IgD-negative memory B cell (primary cell): ENCODE measurements around the gene DERL2. TPM values are rescaled to one million over a fixed set of nuclear protein-coding genes. Genes with fewer than 3 reads are reported as not detected.
"Not testable (repeated sequence)": the region's sequence is repeated elsewhere in the genome, so short reads cannot be mapped to it uniquely, and the experiment has no call there.

ENCODE experiments used
- H3K27ac Mint-ChIP-seq, 3 donors: one replicate each; pipeline ENCODE4 v1.8.0; 2020 to 2022; ENCODE audit warnings: mild to moderate bottlenecking in 3 of 3, mixed read lengths in 3 of 3, moderate library complexity in 1 of 3
- H3K27me3 Mint-ChIP-seq: one replicate; pipeline ENCODE4 v1.8.0; 2021; ENCODE audit warnings: mixed read lengths
- H3K36me3 Mint-ChIP-seq: one replicate; pipeline ENCODE4 v1.8.0; 2020; ENCODE audit warnings: mild to moderate bottlenecking, mixed read lengths
- H3K4me1 Mint-ChIP-seq, 3 donors: one replicate each; pipeline ENCODE4 v1.8.0; 2020 to 2022; ENCODE audit warnings: mixed read lengths in 3 of 3, mild to moderate bottlenecking in 1 of 3
- H3K4me3 Mint-ChIP-seq, 4 donors: one replicate each; pipeline ENCODE4 v1.8.0; 2020 to 2022; ENCODE audit warnings: mild to moderate bottlenecking in 4 of 4, mixed read lengths in 4 of 4, moderate library complexity in 3 of 4
- H3K9me3 Mint-ChIP-seq, 3 donors: one replicate each; pipeline ENCODE4 v1.8.0; 2020 to 2021; ENCODE audit warnings: mixed read lengths in 3 of 3, mild to moderate bottlenecking in 1 of 3
- polyA plus RNA-seq: library from polyadenylated mRNA; unstranded; fragments of 300-500 nt; fragmentation: Illumina TruSeq; gene quantifications from one replicate; pipeline ENCODE4 v1.2.3, GENCODE V29; 2021

The DERL2 gene
- polyA plus RNA-seq, 1 donor from 2014 or later = 66.7 TPM

DNA sequence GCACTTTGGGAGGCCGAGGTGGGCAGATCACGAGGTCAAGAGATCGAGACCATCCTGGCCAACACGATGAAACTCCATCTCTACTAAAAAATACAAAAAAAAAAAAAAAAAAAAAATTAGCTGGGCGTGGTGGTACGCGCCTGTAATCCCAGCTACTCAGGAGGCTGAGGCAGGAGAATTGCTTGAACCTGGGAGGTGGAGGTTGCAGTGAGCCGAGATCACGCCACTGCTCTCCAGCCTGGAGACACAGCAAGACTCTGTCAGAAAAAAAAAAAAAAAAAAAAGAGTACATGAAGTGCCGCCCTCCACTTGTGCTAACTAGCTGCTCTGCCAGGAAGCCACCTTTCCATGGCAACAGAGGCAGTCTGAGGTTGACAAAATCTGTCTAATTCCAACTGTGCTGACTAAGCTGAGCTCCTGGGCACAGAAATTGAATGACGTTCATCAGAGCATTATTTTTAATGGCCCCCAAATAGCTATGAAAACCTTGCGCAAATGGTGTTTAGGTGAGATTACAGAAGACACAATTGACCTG lies 50.1 kb downstream of the DERL2 start:
- H3K36me3 Mint-ChIP-seq, H3K27me3 Mint-ChIP-seq: not testable (repeated sequence)

DNA sequence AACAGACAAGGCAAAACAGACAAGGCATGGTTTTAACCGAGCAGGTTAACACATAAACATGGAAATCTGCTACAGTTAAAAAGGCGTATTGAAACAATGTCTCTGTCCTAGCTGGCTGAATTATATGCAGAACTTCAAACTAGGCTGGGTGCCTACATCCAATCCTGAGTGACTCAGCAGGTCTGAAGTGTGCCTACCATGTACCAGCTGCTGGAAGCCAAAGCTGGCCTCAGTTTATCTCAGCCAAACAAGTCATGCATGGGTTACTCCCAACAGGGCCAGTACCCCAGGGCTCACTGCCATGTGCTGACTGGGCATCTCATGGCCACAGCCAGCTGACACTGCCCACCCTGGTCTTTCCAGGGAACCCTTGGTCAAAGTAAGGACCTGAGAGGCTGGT lies 51.0 kb downstream of the DERL2 start:
- Mint-ChIP-seq H3K4me3 (peak overlapping the region in 1 of 4 donors; percentile 73), H3K27ac (no peak overlapping the region), H3K27me3 (no peaks in the 10 kb centered on the region), H3K36me3 (peaks cover 2% of the 10 kb centered on the region), H3K4me1 (peaks cover 18 to 28% (median 28%) of the 10 kb centered on the region in 3 donors), H3K9me3 (no peaks in the 10 kb centered on the region)

More for the DNA sequence above, 50.1 kb downstream of the DERL2 start:
- H3K4me1 Mint-ChIP-seq = peaks cover 16 to 28% (median 26%) of the 10 kb centered on the region in 3 donors
- peak overlapping the region in 2 of 3 donors; percentile 10 to 67 for H3K27ac Mint-ChIP-seq
- peak overlapping the region in 1 of 4 donors; percentile 68 for H3K4me3 Mint-ChIP-seq
- H3K9me3 Mint-ChIP-seq = not testable (repeated sequence)

DNA sequence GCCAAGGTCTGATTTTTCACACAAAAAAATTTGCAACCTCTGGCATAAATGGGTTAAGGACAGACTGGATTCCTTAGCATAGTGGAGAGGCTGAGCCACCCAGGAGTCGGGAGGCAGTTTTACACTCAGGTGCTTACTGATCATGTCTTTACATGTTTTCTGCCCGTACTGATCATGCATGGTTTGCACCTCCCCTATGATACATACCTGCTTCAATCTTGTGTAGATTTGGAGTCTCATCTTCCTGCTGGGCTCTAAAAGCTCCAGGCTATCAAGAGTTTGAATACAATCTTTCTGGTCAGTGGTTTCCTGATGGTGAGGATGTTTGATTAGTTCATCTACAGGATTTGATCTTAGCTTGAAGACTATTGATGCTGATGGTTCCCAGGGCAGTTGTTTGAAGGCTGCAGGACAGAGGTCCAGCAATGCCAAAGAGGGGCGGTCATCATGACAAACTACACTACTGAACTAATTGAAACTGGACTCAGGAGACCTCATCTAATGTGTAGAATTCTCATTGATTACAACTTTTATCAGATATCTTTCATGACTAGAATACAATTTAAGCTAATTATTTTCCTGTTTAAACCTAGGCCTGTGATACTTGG lies 53.9 kb downstream of the DERL2 start:
- peak overlapping the region in 1 of 3 donors; percentile 17 for H3K27ac Mint-ChIP-seq
- H3K4me1 Mint-ChIP-seq = peaks cover 9 to 16% (median 10%) of the 10 kb centered on the region in 3 donors
- peak overlapping the region in 1 of 4 donors; percentile 18 for H3K4me3 Mint-ChIP-seq
- H3K27me3 Mint-ChIP-seq = no peaks in the 10 kb centered on the region
- peaks cover 2% of the 10 kb centered on the region for H3K36me3 Mint-ChIP-seq
- no peaks in the 10 kb centered on the region for H3K9me3 Mint-ChIP-seq

DNA sequence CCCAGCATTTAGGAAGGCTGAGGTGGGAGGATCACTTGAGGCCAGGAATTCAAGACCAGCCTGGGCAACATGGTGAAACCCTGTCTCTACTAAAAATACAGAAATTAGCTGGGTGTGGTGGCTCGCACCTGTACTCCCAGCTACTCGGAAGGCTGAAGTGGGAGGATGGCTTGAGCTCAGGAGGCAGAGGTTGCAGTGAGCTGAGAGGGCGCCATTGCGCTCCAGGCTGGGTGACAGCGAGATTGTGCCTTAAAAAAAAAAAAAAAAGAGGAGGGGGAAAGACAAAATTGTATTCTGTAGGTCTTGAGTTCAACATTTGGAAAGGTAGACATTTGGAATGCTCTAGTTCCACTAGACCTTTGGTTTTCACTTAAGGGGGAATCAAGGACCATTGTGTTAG lies 54.7 kb downstream of the DERL2 start:
- H3K27ac Mint-ChIP-seq = peak overlapping the region in 1 of 3 donors; percentile 53
- H3K4me3 Mint-ChIP-seq = peak overlapping the region in 1 of 4 donors; percentile 60
- H3K27me3 Mint-ChIP-seq, H3K9me3 Mint-ChIP-seq, H3K36me3 Mint-ChIP-seq: not testable (repeated sequence)
- peaks cover 6 to 10% (median 8%) of the 10 kb centered on the region in 3 donors for H3K4me1 Mint-ChIP-seq

DNA sequence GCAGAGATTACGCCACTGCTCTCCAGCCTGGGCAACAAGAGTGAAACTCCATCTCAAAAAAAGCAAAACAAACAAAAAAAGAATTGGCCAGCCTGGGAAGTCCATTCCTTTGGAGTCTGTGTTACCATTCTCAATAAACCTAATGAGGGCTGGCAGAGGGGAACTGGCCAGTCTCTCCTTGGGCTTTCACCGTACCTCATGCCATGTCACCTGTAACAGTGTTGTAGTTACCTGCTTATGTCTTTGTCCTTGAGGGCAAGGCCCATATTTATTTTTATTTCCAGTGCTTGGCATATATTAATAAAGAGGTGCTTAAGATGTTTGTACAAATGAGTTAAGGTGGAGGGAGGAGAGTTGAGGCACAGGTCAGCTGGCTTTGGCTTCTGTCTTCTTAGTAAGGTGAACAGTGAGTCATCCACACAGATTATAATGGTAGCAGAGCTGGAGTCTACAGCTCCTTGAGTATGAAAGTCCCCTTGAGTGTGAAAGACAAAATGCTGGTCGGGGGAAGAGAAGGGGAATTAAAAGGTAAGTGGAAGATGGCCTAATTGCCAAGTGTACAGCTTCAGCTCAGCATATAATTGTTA lies 55.5 kb downstream of the DERL2 start:
- no peaks in the 10 kb centered on the region for H3K9me3 Mint-ChIP-seq
- no peak overlapping the region for H3K4me3 Mint-ChIP-seq
- peaks cover 4 to 7% (median 4%) of the 10 kb centered on the region in 3 donors for H3K4me1 Mint-ChIP-seq
- H3K27ac Mint-ChIP-seq = no peak overlapping the region
- peaks cover 2% of the 10 kb centered on the region for H3K36me3 Mint-ChIP-seq
- no peaks in the 10 kb centered on the region for H3K27me3 Mint-ChIP-seq

DNA sequence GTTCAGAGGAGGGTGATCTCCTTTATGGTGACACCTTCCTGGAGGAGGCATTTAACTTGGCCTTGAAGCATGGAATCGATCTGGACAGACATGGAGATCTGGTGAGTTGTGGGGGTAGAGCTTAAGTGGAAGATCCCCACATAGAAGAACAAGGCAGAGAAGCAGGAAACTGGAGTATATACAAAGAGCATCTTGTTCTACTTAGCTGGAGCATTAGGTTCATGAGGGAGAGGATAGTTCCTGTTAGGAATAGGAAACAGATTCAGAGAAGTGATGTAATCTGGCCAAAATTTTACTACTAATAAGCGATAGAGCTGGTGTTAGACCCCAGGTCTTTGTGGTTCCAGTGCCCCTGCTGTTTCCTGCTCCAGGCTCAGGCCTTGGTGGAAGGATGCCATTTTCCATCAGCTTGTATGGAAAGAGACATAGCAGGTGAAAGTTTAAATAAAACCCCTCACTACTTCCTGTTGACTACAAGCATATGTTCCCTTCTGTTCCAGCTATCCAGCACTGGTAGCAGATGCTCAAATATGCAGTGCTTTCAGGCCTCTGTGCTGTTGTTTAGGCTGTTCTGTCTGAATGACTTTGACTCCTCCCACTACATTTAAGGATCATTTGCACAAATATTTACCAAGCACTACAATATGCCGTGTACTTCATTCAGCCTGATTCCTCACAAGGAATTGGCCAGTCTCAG lies 56.6 kb downstream of the DERL2 start:
- peak overlapping the region; percentile 10 to 38 (median 18) for H3K27ac Mint-ChIP-seq
- peaks cover 2% of the 10 kb centered on the region for H3K36me3 Mint-ChIP-seq
- H3K4me3 Mint-ChIP-seq = no peak overlapping the region
- H3K9me3 Mint-ChIP-seq = no peaks in the 10 kb centered on the region
- H3K27me3 Mint-ChIP-seq = no peaks in the 10 kb centered on the region
- H3K4me1 Mint-ChIP-seq = peaks cover 4 to 7% (median 4%) of the 10 kb centered on the region in 3 donors

DNA sequence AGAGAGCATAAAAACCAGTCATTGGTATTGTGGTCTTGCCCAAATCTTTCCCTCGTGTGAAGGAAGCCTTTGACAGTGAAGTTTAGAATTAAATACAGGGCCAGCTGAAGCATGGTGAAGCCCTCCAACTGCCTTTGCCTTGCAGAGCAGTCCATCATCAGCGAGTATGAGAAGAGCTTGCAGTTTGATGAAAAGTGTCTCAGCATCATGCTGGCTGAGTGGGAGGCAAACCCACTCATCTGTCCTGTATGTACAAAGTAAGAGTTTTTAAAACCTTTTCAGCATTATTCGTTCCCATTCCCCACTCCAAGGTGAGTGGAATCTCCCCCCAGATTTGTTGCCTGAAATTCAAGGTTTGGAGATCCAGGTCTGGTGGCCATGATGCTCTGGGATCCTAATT lies 60.2 kb downstream of the DERL2 start:
- no peaks in the 10 kb centered on the region for H3K9me3 Mint-ChIP-seq
- peaks cover 0 to 14% (median 8%) of the 10 kb centered on the region in 3 donors for H3K4me1 Mint-ChIP-seq
- peak overlapping the region in 1 of 4 donors; percentile 6 for H3K4me3 Mint-ChIP-seq
- H3K27ac Mint-ChIP-seq = peak overlapping the region in 1 of 3 donors; percentile 60
- no peaks in the 10 kb centered on the region for H3K36me3 Mint-ChIP-seq
- H3K27me3 Mint-ChIP-seq = no peaks in the 10 kb centered on the region

DNA sequence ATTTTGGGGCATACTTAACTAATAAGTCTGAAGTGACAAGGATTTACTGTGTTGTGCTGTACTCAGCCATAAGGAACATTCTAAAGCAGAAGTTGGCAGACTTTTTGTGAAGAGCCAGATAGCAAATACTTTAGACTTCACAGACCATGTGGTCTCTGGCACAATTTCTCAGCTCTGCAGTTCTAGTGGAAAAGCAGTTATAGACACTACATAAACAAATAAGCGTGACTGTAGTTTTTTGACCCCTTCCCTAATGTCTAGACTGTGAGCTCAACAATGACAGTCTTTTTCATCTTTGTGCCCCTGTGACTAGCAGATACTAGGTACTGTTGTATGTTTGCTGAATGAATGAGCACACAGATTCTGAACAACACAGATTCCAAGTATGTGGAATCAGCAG lies 61.1 kb downstream of the DERL2 start:
- H3K4me3 Mint-ChIP-seq = peak overlapping the region in 1 of 4 donors; percentile 61
- no peaks in the 10 kb centered on the region for H3K36me3 Mint-ChIP-seq
- no peaks in the 10 kb centered on the region for H3K27me3 Mint-ChIP-seq
- H3K27ac Mint-ChIP-seq = no peak overlapping the region
- peaks cover 0 to 18% (median 9%) of the 10 kb centered on the region in 3 donors for H3K4me1 Mint-ChIP-seq
- H3K9me3 Mint-ChIP-seq = no peaks in the 10 kb centered on the region

DNA sequence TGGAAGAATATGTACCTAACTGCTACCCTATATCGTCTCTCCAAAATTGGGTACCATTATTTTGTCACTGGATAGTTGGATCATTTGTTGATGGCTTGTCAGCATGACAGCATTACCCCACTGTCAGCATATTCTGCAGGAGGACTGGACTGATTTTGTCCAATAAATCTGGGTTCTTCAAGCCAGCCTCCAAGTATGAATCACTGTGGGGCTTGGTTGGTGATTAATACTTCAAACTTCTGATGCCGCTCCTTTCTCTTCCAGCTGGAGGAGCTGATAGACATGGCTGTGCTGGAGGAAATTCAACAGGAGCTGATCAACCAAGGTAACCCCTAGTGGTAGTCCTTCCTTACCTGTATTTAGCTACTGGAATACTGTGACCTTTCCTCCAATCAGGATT lies 63.5 kb downstream of the DERL2 start:
- Mint-ChIP-seq H3K36me3 (peaks cover 3% of the 10 kb centered on the region), H3K27me3 (no peaks in the 10 kb centered on the region), H3K4me3 (peak overlapping the region in 1 of 4 donors; percentile 65)

More for the DNA sequence above, 63.5 kb downstream of the DERL2 start:
- Mint-ChIP-seq H3K4me1 (peaks cover 6 to 19% (median 12%) of the 10 kb centered on the region in 3 donors), H3K27ac (peak overlapping the region in 1 of 3 donors; percentile 52), H3K9me3 (no peaks in the 10 kb centered on the region)

Other genes starting within 250 kb of the DERL2 start
- gene RABEP1, start 203.9 kb downstream of the DERL2 start, polyA plus RNA-seq = 62.9 TPM
- gene NUP88, start 66.5 kb downstream of the DERL2 start, polyA plus RNA-seq = 188 TPM
- 36.8 TPM for gene RPAIN, start 66.0 kb downstream of the DERL2 start, polyA plus RNA-seq
- gene C1QBP, start 47.0 kb downstream of the DERL2 start, polyA plus RNA-seq = 281 TPM
- 1.1 TPM for gene DHX33, start 17.2 kb downstream of the DERL2 start, polyA plus RNA-seq
- 16.1 TPM for gene MIS12, start 388 bp upstream of the DERL2 start, polyA plus RNA-seq
- gene NLRP1, start 98.3 kb upstream of the DERL2 start, polyA plus RNA-seq = 24.3 TPM